GM12878 (cell line): ENCODE data around the gene SCLY. TPM values are rescaled to one million over a fixed set of nuclear protein-coding genes. Genes with fewer than 3 reads are reported as not detected.
A peak's percentile ranks its signal among the peaks of the same experiment; 100 is the strongest.

Experiments used
- ATAC-seq: fragments of 200-7000 bp; cut with Tn5 transposase; 3 replicates; pipeline ENCODE4 v1.9.1; 2020; ENCODE audit warnings: mild to moderate bottlenecking, moderate library complexity
- BruUV-seq: library from RNA; stranded (reverse); fragments of 400-500 nt; replicated peaks from 2 replicates; lab custom pipeline; 2021; lab: Mats Ljungman, UMichigan
- CTCF ChIA-PET: fragments of 300-600 bp; sonication (Branson Sonifier 250); formaldehyde crosslinking; extraction: SDS; loops from one replicate; lab custom pipeline; 2021; ENCODE audit warnings: inconsistent platforms; lab: Yijun Ruan, JAX
- POLR2A ChIA-PET: fragments of 350-600 bp; formaldehyde crosslinking; extraction: SDS; loops from one replicate; lab custom pipeline; 2021; ENCODE audit warnings: inconsistent platforms; lab: Charles Lee
- RAD21 ChIA-PET: fragments of 300-600 bp; sonication (Branson Sonifier 250); formaldehyde crosslinking; loops from one replicate; lab custom pipeline; 2023; ENCODE audit warnings: antibody characterized with exemption; ENCODE audit not compliant: unreplicated experiment; lab: Charles Lee
- SMC1A ChIA-PET: fragments of 300-600 bp; sonication (Branson Sonifier 250); formaldehyde crosslinking; loops from one replicate; lab custom pipeline; 2023; ENCODE audit not compliant: unreplicated experiment, uncharacterized antibody; lab: Charles Lee
- DNase-seq: peaks from one replicate; pipeline ENCODE4 v3.0.0-alpha.2; 2011; ENCODE audit warnings: low read depth, low spot score
- FAIRE-seq: peaks from 3 replicates; lab custom pipeline; 2011; peaks lifted over from hg19 to GRCh38; lab: Jason Lieb, UNC
- H2AFZ ChIP-seq: 2 replicates; pipeline ENCODE4 v1.6.0; 2011; ENCODE audit warnings: low read depth, low read length, control low read depth; ENCODE audit not compliant: control insufficient read depth
- H3K27ac ChIP-seq: 2 replicates; pipeline ENCODE4 v1.5.1; 2011; ENCODE audit warnings: control low read depth; ENCODE audit not compliant: control insufficient read depth, insufficient read depth
- H3K27me3 ChIP-seq, 2 experiments: replicated peaks in 1 of 2; 2 replicates each; pipeline versions ENCODE4 v1.6.0 to v1.6.1; 2011; ENCODE audit warnings: low read length in 1 of 2; ENCODE audit not compliant: control insufficient read depth in 2 of 2, insufficient read depth in 2 of 2
- H3K36me3 ChIP-seq, 2 experiments: 2 replicates each; pipeline ENCODE4 v1.5.1; 2011; ENCODE audit warnings: low read length in 1 of 2; ENCODE audit not compliant: control insufficient read depth in 2 of 2, insufficient read depth in 2 of 2
- H3K4me1 ChIP-seq: 2 replicates; pipeline ENCODE4 v1.6.1; 2011; ENCODE audit warnings: mild to moderate bottlenecking, low read length, moderate library complexity, mixed read lengths; ENCODE audit not compliant: control insufficient read depth, insufficient read depth
- H3K4me2 ChIP-seq: 2 replicates; pipeline ENCODE4 v1.6.0; 2011; ENCODE audit warnings: control low read depth; ENCODE audit not compliant: control insufficient read depth, insufficient read depth
- H3K4me3 ChIP-seq: fragments of 200-600 bp; sonication (generic); 2 replicates; pipeline ENCODE4 v1.5.1; 2016
- H3K79me2 ChIP-seq: 2 replicates; pipeline ENCODE4 v1.6.0; 2011; ENCODE audit warnings: low read length; ENCODE audit not compliant: control insufficient read depth, insufficient read depth
- H3K9ac ChIP-seq: 2 replicates; pipeline ENCODE4 v1.8.0; 2011; ENCODE audit warnings: low read length, control low read depth, mixed read lengths; ENCODE audit not compliant: control insufficient read depth, insufficient read depth
- H3K9me3 ChIP-seq: replicated peaks from 3 replicates; pipeline ENCODE4 v1.5.1; 2011; ENCODE audit warnings: mild to moderate bottlenecking, low read length; ENCODE audit not compliant: control insufficient read depth, insufficient read depth
- H4K20me1 ChIP-seq: 2 replicates; pipeline ENCODE4 v1.6.0; 2011; ENCODE audit not compliant: control insufficient read depth, insufficient read depth
- CTCF ChIP-seq, 3 experiments: IDR thresholded peaks in 2 of 3; conservative IDR thresholded peaks in 1 of 3; 2 replicates each; pipeline ENCODE4 v1.5.1; 2011; ENCODE audit warnings: low read depth in 3 of 3, low read length in 3 of 3, mild to moderate bottlenecking in 3 of 3, control low read depth in 2 of 3, moderate library complexity in 2 of 3, inconsistent platforms in 1 of 3, mixed read lengths in 1 of 3; ENCODE audit not compliant: control insufficient read depth in 2 of 3, insufficient read depth in 1 of 3; ENCODE audit errors: extremely low read depth in 1 of 3
- MLLT1 ChIP-seq: fragments of 450-650 bp; IDR thresholded peaks from 2 replicates; pipeline ENCODE4 v1.6.1; 2016; ENCODE audit warnings: mild to moderate bottlenecking
- PAX5 ChIP-seq: IDR thresholded peaks from 2 replicates; pipeline ENCODE4 v1.6.1; 2011; ENCODE audit warnings: low read depth, low read length, borderline replicate concordance
- RAD21 ChIP-seq: IDR thresholded peaks from 2 replicates; pipeline ENCODE4 v1.6.1; 2011; ENCODE audit warnings: mild to moderate bottlenecking, low read depth, low read length, moderate library complexity; ENCODE audit not compliant: insufficient read depth
- SMC3 ChIP-seq: IDR thresholded peaks from 2 replicates; pipeline ENCODE4 v1.6.1; 2011; ENCODE audit warnings: low read length, improper control_type of control experiment, borderline replicate concordance
- SREBF1 ChIP-seq: IDR thresholded peaks from 2 replicates; pipeline ENCODE4 v1.6.1; 2012; ENCODE audit warnings: mild to moderate bottlenecking, low read length
- ZBTB33 ChIP-seq: fragments of 450-650 bp; IDR thresholded peaks from 2 replicates; pipeline ENCODE4 v1.6.1; 2017; ENCODE audit warnings: mild to moderate bottlenecking
- WGBS: methylation state at CpG from one replicate; pipeline ENCODE4 v1.1.6; 2016; ENCODE audit warnings: low lambda C conversion rate; ENCODE audit not compliant: insufficient replicate concordance, insufficient coverage; ENCODE audit errors: missing lambda C conversion rate; 5-methylcytosine and 5-hydroxymethylcytosine counted together
- in situ Hi-C: fragments of 300-500 bp; cut with MboI; formaldehyde crosslinking; loops from 9 replicates; pipeline ENCODE4 v1.14.3; 2018; ENCODE audit warnings: mixed read lengths
- intact Hi-C: fragments of 100-400 bp; cut with micrococcal nuclease; formaldehyde crosslinking; loops from one replicate; pipeline ENCODE4 v1.14.2; 2022; ENCODE audit not compliant: unreplicated experiment
- polyA plus RNA-seq, 11 experiments: library from polyadenylated mRNA; depleted of rRNA in 4 of 11; unstranded in 6 of 11; stranded (reverse) in 5 of 11; fragments of >200 nt; fragmentation: Nextera tagmentation in 4 of 11; fragmentation: Illumina TruSeq in 1 of 11; extraction: Ambion mirVana in 4 of 11; extraction: Trizol in 1 of 11; gene quantifications; 1 replicate in 1 of 11; 2 replicates in 10 of 11; pipeline versions ENCODE4 v1.2.1 to v1.2.3, GENCODE V29; 2011 to 2016; ENCODE audit warnings: inconsistent platforms in 2 of 11, missing spikeins in 2 of 11, low read depth in 1 of 11
- total RNA-seq, 4 experiments: library from RNA; depleted of rRNA in 3 of 4; stranded (reverse); fragments of >200 nt in 3 of 4; fragmentation: Illumina TruSeq in 1 of 4; extraction: Trizol in 1 of 4; gene quantifications; 2 replicates each; pipeline versions ENCODE4 v1.2.1 to v1.2.3, GENCODE V29; 2013 to 2021

The SCLY gene
- total and polyA plus RNA-seq, 10 of the 15 experiments (the other 5 are each of a cell fraction or from before 2014, with no cell fraction given), result 3.3 to 49.1 (median 32.3) TPM

GRCh38 chr2:238106698-238107524 lies 46.1 kb downstream of the SCLY start:
- peak; percentile 36 for ATAC-seq
- DNase-seq, result no peak

More at GRCh38 chr2:238106698-238107524, 46.1 kb downstream of the SCLY start:
- in situ Hi-C loops, result no loop called here
- intact Hi-C loops, result loop anchor here (5.0 kb wide), 1 partner anchor 45 kb away; the partner anchor contains the start of gene SCLY
- ChIA-PET SMC1A (interaction anchor here (0.6 to 2.5 kb wide), 7 partner anchors 15 to 248 kb away, joined by 3 to 12 read pairs (median 3); no protein-coding TSS in a partner anchor), RAD21 (interaction anchor here (0.7 to 2.5 kb wide), 7 partner anchors 38 to 249 kb away, joined by 3 to 23 read pairs (median 5); partner anchors contain the start of gene SCLY)
- Histone ChIP-seq H3K4me3 (peak overlapping the region; percentile 26; the same call in 1 of the 2 replicates), H2AFZ (peak overlapping the region; percentile 85), H3K79me2 (no peaks in the 10 kb centered on the region), H3K36me3 (no peaks in the 10 kb centered on the region), H3K9me3 (no peaks in the 10 kb centered on the region; the same call in 2 of the 3 replicates), H3K27me3 (no peaks in the 10 kb centered on the region), H3K4me2 (peak overlapping the region; percentile 94), H3K9ac (peak overlapping the region; percentile 40), H4K20me1 (no peaks in the 10 kb centered on the region)
- WGBS, result 79% methylated on average over 22 of the region's 28 CpGs
- no TSS peak for BruUV-seq
- TF ChIP-seq RAD21 (peak; percentile 37; the same call in 1 of the 2 replicates), CTCF (IDR thresholded peaks at IDR 0.05 in 2 of 3, conservative IDR thresholded peaks at IDR 0.05 in 1 of 3; ENCODE audit: control insufficient read depth in 2 of 3, extremely low read depth in 1 of 3, insufficient read depth in 1 of 3, low read depth in 3 of 3, low read length in 3 of 3) (peak; percentile 40 to 62 (median 49)), PAX5 (no peak), MLLT1 (peak; percentile 72), SREBF1 (no peak), ZBTB33 (0 out of 2 replicates have a peak, but pooled peaks have one; percentile 65), SMC3 (peak; percentile 32; the same call in 1 of the 2 replicates)
- TF ChIP-seq, all 136 proteins: peak for 5
- H3K27ac ChIP-seq, result peak overlapping the region; percentile 62
- FAIRE-seq, result no peak
- POLR2A ChIA-PET, result interaction anchor here (0.9 to 3.1 kb wide), 4 partner anchors 8 to 137 kb away, joined by 3 to 13 read pairs (median 9); no protein-coding TSS in a partner anchor
- H3K4me1 ChIP-seq, result peaks cover 21% of the 10 kb centered on the region
- CTCF ChIA-PET, result interaction anchor here (0.6 to 4.4 kb wide), 11 partner anchors 32 to 201 kb away, joined by 3 to 41 read pairs (median 4); partner anchors contain the start of gene KLHL30
